HEK293T (cell line): Measurements from ENCODE around the gene MYH3.

Source experiments
- BHLHE40 ChIP-seq: fragments of 450-650 bp; IDR thresholded peaks from 2 replicates; pipeline ENCODE4 v1.6.1; 2016; ENCODE audit warnings: mild to moderate bottlenecking, moderate library complexity, borderline replicate concordance
- FOXM1 ChIP-seq: fragments of 450-650 bp; IDR thresholded peaks from 2 replicates; pipeline ENCODE4 v1.6.1; 2017; ENCODE audit warnings: mild to moderate bottlenecking, borderline replicate concordance
- HDGF ChIP-seq: fragments of 450-650 bp; IDR thresholded peaks from 2 replicates; pipeline ENCODE4 v1.6.1; 2017; ENCODE audit warnings: antibody characterized with exemption, borderline replicate concordance
- TARDBP ChIP-seq: fragments of 450-650 bp; IDR thresholded peaks from 2 replicates; pipeline ENCODE4 v1.6.1; 2016

DNA sequence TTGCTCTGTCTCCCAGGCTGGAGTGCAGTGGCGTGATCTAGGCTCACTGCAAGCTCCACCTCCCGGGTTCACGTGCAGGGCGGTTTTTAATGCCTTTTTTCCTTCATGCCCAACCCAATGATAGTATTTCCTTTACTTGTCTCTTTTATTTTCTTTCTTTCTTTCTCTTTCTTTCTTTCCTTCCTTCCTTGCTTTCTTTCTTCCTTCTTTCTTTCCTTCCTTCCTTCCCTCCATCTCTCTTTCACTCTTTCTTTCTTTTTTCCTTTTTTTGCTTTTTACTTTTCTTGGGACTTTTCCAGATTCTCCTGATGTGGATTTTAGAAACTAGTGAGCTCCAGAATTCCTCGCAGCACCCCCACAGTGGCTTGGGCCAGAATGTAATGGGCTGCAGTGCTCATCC, 3.1 kb downstream of the MYH3 start:
- TF ChIP-seq BHLHE40: no peak
- TF ChIP-seq HDGF: no peak
- TF ChIP-seq TARDBP: no peak
- no peak for TF ChIP-seq FOXM1
